Measurements from ENCODE around the gene LHFPL3. TPM values are rescaled to one million over a fixed set of nuclear protein-coding genes. Genes with fewer than 3 reads are reported as not detected.

The LHFPL3 gene
- total and polyA plus RNA-seq, 2 experiments from 2014 or later, result 0.24 TPM; not detected in 1

- H3K4me2 ChIP-seq, result no peak overlapping the region
- no peak for ATAC-seq
- no peaks in the 10 kb centered on the region for H4K20me1 ChIP-seq (replicated peaks; ENCODE audit: insufficient read depth)
- no peaks in the 10 kb centered on the region for H3K4me1 ChIP-seq (ENCODE audit: insufficient read depth)
- no peaks in the 10 kb centered on the region for H3K9me2 ChIP-seq (ENCODE audit: insufficient read depth)
- Mint-ChIP-seq H3K27me3 (ENCODE audit: insufficient read depth, low read depth, poor library complexity) (no peaks in the 10 kb centered on the region), H3K9me3 (no peaks in the 10 kb centered on the region), H3K4me1 (no peaks in the 10 kb centered on the region; the same call in 2 of the 3 replicates), H3K4me3 (no peak overlapping the region), H3K27ac (no peak overlapping the region), H3K36me3 (ENCODE audit: low read depth) (no peaks in the 10 kb centered on the region)
- H3F3A ChIP-seq (replicated peaks; ENCODE audit: low read depth), result no peaks in the 10 kb centered on the region
- no peaks in the 10 kb centered on the region for H3K79me2 ChIP-seq (replicated peaks; ENCODE audit: insufficient read depth)
- no peaks in the 10 kb centered on the region for H3K27me3 ChIP-seq (ENCODE audit: insufficient read depth)
- H3K4me3 ChIP-seq, result no peak overlapping the region
- no peak for DNase-seq (ENCODE audit: low spot score)
- TF ChIP-seq JUNB (IDR thresholded peaks at IDR 0.05; ENCODE audit: unreplicated experiment), result no peak
- no peak for TF ChIP-seq ETS1 (IDR thresholded peaks at IDR 0.05)
- TF ChIP-seq EZH2 (IDR thresholded peaks at IDR 0.05; ENCODE audit: low read depth, unreplicated experiment), result no peak
- no peak for TF ChIP-seq ZNF331 (CRISPR knock-in tag; IDR thresholded peaks at IDR 0.05; ENCODE audit: low read depth)
- no peak for TF ChIP-seq STAT1 (IDR thresholded peaks at IDR 0.05; ENCODE audit: unreplicated experiment)
- no peak for TF ChIP-seq NANOG (IDR thresholded peaks at IDR 0.05; ENCODE audit: borderline replicate concordance)
- no peak for TF ChIP-seq EZH2phosphoT487 (IDR thresholded peaks at IDR 0.05; ENCODE audit: unreplicated experiment)
- TF ChIP-seq ZNF114 (CRISPR knock-in tag; IDR thresholded peaks at IDR 0.05), result no peak
- no peak for TF ChIP-seq CREB1 (CRISPR knock-in tag; IDR thresholded peaks at IDR 0.05; ENCODE audit: low read depth)
- TF ChIP-seq POLR2AphosphoS5 (IDR thresholded peaks at IDR 0.05; ENCODE audit: low read depth), result no peak
- TF ChIP-seq, protein P1, sequence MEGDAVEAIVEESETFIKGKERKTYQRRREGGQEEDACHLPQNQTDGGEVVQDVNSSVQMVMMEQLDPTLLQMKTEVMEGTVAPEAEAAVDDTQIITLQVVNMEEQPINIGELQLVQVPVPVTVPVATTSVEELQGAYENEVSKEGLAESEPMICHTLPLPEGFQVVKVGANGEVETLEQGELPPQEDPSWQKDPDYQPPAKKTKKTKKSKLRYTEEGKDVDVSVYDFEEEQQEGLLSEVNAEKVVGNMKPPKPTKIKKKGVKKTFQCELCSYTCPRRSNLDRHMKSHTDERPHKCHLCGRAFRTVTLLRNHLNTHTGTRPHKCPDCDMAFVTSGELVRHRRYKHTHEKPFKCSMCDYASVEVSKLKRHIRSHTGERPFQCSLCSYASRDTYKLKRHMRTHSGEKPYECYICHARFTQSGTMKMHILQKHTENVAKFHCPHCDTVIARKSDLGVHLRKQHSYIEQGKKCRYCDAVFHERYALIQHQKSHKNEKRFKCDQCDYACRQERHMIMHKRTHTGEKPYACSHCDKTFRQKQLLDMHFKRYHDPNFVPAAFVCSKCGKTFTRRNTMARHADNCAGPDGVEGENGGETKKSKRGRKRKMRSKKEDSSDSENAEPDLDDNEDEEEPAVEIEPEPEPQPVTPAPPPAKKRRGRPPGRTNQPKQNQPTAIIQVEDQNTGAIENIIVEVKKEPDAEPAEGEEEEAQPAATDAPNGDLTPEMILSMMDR (conservative IDR thresholded peaks at IDR 0.05; ENCODE audit: low read depth in 2 of 2), result no peak
- TF ChIP-seq ZNF462 (CRISPR knock-in tag; IDR thresholded peaks at IDR 0.05), result no peak
- no peak for TF ChIP-seq REST (IDR thresholded peaks at IDR 0.05; ENCODE audit: unreplicated experiment)
- H3K36me3 ChIP-seq (ENCODE audit: insufficient read depth), result no peaks in the 10 kb centered on the region
- H3K27ac ChIP-seq (ENCODE audit: low read depth), result no peak overlapping the region
- H2AFZ ChIP-seq, result no peak overlapping the region
These were observed 580.7 kb downstream of the LHFPL3 start for GRCh38 chr7:104909096-104909495.
